ENCODE data around the gene ARHGEF7. TPM values are rescaled to one million over a fixed set of nuclear protein-coding genes. Genes with fewer than 3 reads are reported as not detected.

The ARHGEF7 gene
- total RNA-seq, 1 experiment from 2014 or later, result 46.2 TPM

GRCh38 chr13:111174377-111175114 lies 59.4 kb downstream of the ARHGEF7 start:
- DNase-seq (ENCODE audit: low read depth, low spot score) (no peak), ATAC-seq (no peak)
- H3K9ac ChIP-seq (ENCODE audit: low read length), result no peak overlapping the region
- ChIA-PET POLR2A (no interaction called here), RAD21 (ENCODE audit: low non-redundant PET in 1 of 2, low total read pairs in 2 of 2, uncharacterized antibody in 2 of 2, unreplicated experiment in 2 of 2) (no interaction called here), CTCF (no interaction called here)
- intact Hi-C loops (cut with micrococcal nuclease), result no loop called here
- no peaks in the 10 kb centered on the region; a peak in 1 of 4 replicates for H3K4me1 ChIP-seq (ENCODE audit: control insufficient read depth in 1 of 2, insufficient read depth in 2 of 2, low read length in 2 of 2)
- BruUV-seq (replicated peaks), result no TSS peak
- no peaks in the 10 kb centered on the region for H3K27me3 ChIP-seq (ENCODE audit: insufficient read depth, low read length)
- peaks cover 0 to 2% of the 10 kb centered on the region in 2 experiments; a peak in 3 of 4 replicates for H3K36me3 ChIP-seq (ENCODE audit: control insufficient read depth in 1 of 2, insufficient read depth in 2 of 2, low read length in 2 of 2)
- no peak overlapping the region for H3K4me3 ChIP-seq (replicated peaks in 1 of 2; ENCODE audit: low read depth in 1 of 2, low read length in 2 of 2)
- no peaks in the 10 kb centered on the region for H3K9me3 ChIP-seq (ENCODE audit: control insufficient read depth in 1 of 2, insufficient read depth in 1 of 2, low read depth in 1 of 2, low read length in 2 of 2)
- H2AFZ ChIP-seq (ENCODE audit: low read depth, low read length, poor library complexity, severe bottlenecking), result no peak overlapping the region
- H3K4me2 ChIP-seq (ENCODE audit: low read length), result no peak overlapping the region
- TF ChIP-seq ELF1 (IDR thresholded peaks at IDR 0.05; ENCODE audit: borderline replicate concordance, low read depth), result no peak
- peaks cover 97% of the 10 kb centered on the region for H3K79me2 ChIP-seq (ENCODE audit: insufficient read depth, low read length)
- no peaks in the 10 kb centered on the region for H3K9me2 ChIP-seq (ENCODE audit: insufficient read depth)
- H3K27ac ChIP-seq (ENCODE audit: low read depth, low read length), result no peak overlapping the region
- peaks cover 5% of the 10 kb centered on the region; the same call in 1 of the 2 replicates for H4K20me1 ChIP-seq (ENCODE audit: insufficient read depth)

- no TSS peak for BruUV-seq (replicated peaks)
Observed at GRCh38 chr13:111175372-111175771, 60.3 kb downstream of the ARHGEF7 start.

More at GRCh38 chr13:111175372-111175771, 60.3 kb downstream of the ARHGEF7 start:
- H3K4me3 ChIP-seq (replicated peaks in 1 of 2; ENCODE audit: low read depth in 1 of 2, low read length in 2 of 2), result no peak overlapping the region
- peaks cover 5% of the 10 kb centered on the region; the same call in 1 of the 2 replicates for H4K20me1 ChIP-seq (ENCODE audit: insufficient read depth)
- H3K4me1 ChIP-seq (ENCODE audit: control insufficient read depth in 1 of 2, insufficient read depth in 2 of 2, low read length in 2 of 2), result no peaks in the 10 kb centered on the region; a peak in 1 of 4 replicates
- no peak overlapping the region for H3K4me2 ChIP-seq (ENCODE audit: low read length)
- no peaks in the 10 kb centered on the region for H3K9me2 ChIP-seq (ENCODE audit: insufficient read depth)
- POLR2A ChIA-PET, result no interaction called here
- H2AFZ ChIP-seq (ENCODE audit: low read depth, low read length, poor library complexity, severe bottlenecking), result no peak overlapping the region
- intact Hi-C loops (cut with micrococcal nuclease), result no loop called here
- DNase-seq (ENCODE audit: low read depth, low spot score), result no peak
- H3K27me3 ChIP-seq (ENCODE audit: insufficient read depth, low read length), result no peaks in the 10 kb centered on the region
- ATAC-seq, result no peak
- CTCF ChIA-PET, result no interaction called here
- TF ChIP-seq SP1 (IDR thresholded peaks at IDR 0.05; ENCODE audit: low read depth) (no peak), EGR1 (IDR thresholded peaks at IDR 0.05; ENCODE audit: low read depth) (no peak), ZBTB33 (IDR thresholded peaks at IDR 0.05; ENCODE audit: extremely low read depth, insufficient replicate concordance, low read length) (no peak), EZH2 (IDR thresholded peaks at IDR 0.05) (no peak), MAX (IDR thresholded peaks at IDR 0.05) (no peak), TCF7L2 (IDR thresholded peaks at IDR 0.05; ENCODE audit: borderline replicate concordance, extremely low read depth, insufficient read depth, insufficient read length) (no peak), CBX3 (IDR thresholded peaks at IDR 0.05; ENCODE audit: low read depth) (no peak), REST (IDR thresholded peaks at IDR 0.05; ENCODE audit: low read depth) (no peak), SIN3A (IDR thresholded peaks at IDR 0.05; ENCODE audit: low read depth) (no peak), EZH2phosphoT487 (IDR thresholded peaks at IDR 0.05; ENCODE audit: borderline replicate concordance) (no peak), SRF (IDR thresholded peaks at IDR 0.05; ENCODE audit: low read depth) (no peak), CEBPB (IDR thresholded peaks at IDR 0.05; ENCODE audit: low read depth) (no peak), RAD21 (IDR thresholded peaks at IDR 0.05; ENCODE audit: low read depth) (no peak), ZNF274 (IDR thresholded peaks at IDR 0.05; ENCODE audit: low read depth, low read length) (no peak)
- no peak overlapping the region for H3K9ac ChIP-seq (ENCODE audit: low read length)
- no peaks in the 10 kb centered on the region for H3K9me3 ChIP-seq (ENCODE audit: control insufficient read depth in 1 of 2, insufficient read depth in 1 of 2, low read depth in 1 of 2, low read length in 2 of 2)
- RAD21 ChIA-PET (ENCODE audit: low non-redundant PET in 1 of 2, low total read pairs in 2 of 2, uncharacterized antibody in 2 of 2, unreplicated experiment in 2 of 2), result no interaction called here
- H3K79me2 ChIP-seq (ENCODE audit: insufficient read depth, low read length), result peaks cover 97% of the 10 kb centered on the region
- H3K27ac ChIP-seq (ENCODE audit: low read depth, low read length), result no peak overlapping the region
- peaks cover 0 to 2% of the 10 kb centered on the region in 2 experiments; a peak in 3 of 4 replicates for H3K36me3 ChIP-seq (ENCODE audit: control insufficient read depth in 1 of 2, insufficient read depth in 2 of 2, low read length in 2 of 2)
